PC-9 (cell line): ENCODE results near the gene MEF2A.

Source experiments
- CTCF ChIP-seq: fragments of 200-600 bp; sonication (generic); conservative IDR thresholded peaks from 2 replicates; pipeline ENCODE4 v1.6.1; 2017; ENCODE audit warnings: mixed run types, antibody characterized with exemption, mild to moderate bottlenecking, moderate library complexity
- EZH2 ChIP-seq: fragments of 200-600 bp; sonication (generic); IDR thresholded peaks from 2 replicates; pipeline ENCODE4 v1.8.0; 2017; ENCODE audit warnings: antibody characterized with exemption, low read depth

- no peak for TF ChIP-seq CTCF
- no peak for TF ChIP-seq EZH2
Observed at GRCh38 chr15:99574048-99574447, 8.3 kb downstream of the MEF2A start.
